A673 (cell line): Measurements from ENCODE around the gene BRWD1. TPM values are rescaled to one million over a fixed set of nuclear protein-coding genes. Genes with fewer than 3 reads are reported as not detected.
A peak's percentile ranks its signal among the peaks of the same experiment; 100 is the strongest.

ENCODE experiments used
- Bru-seq: library from RNA; stranded (reverse); fragments of 400-500 nt; gene quantifications from one replicate; lab custom pipeline; 2021; lab: Mats Ljungman, UMichigan
- BruChase-seq, 2 experiments: library from RNA; stranded (reverse); fragments of 400-500 nt; gene quantifications; one replicate each; lab custom pipeline; 2021; lab: Mats Ljungman, UMichigan
- BruUV-seq: library from RNA; stranded (reverse); fragments of 400-500 nt; replicated peaks from 2 replicates; lab custom pipeline; 2021; lab: Mats Ljungman, UMichigan
- CTCF ChIA-PET: fragments of 300-600 bp; sonication (Branson Sonifier 250); formaldehyde crosslinking; loops from one replicate; lab custom pipeline; 2022; ENCODE audit warnings: antibody characterized with exemption; lab: Charles Lee
- POLR2A ChIA-PET: fragments of 300-600 bp; sonication (Branson Sonifier 250); formaldehyde crosslinking; loops from one replicate; lab custom pipeline; 2022; ENCODE audit warnings: antibody characterized with exemption; ENCODE audit not compliant: low non-redundant PET; lab: Charles Lee
- DNase-seq: peaks from one replicate; pipeline ENCODE4 v3.0.0-alpha.2; 2015; ENCODE audit warnings: low spot score
- H3K27ac ChIP-seq: fragments of 200-600 bp; sonication (generic); 2 replicates; pipeline ENCODE4 v1.5.1; 2016; ENCODE audit warnings: mixed run types, low read depth, mild to moderate bottlenecking, mixed read lengths, antibody characterized with exemption, low read length; ENCODE audit not compliant: poor library complexity, severe bottlenecking
- H3K27me3 ChIP-seq: fragments of 200-600 bp; sonication (generic); replicated peaks from 2 replicates; pipeline ENCODE4 v1.6.1; 2017; ENCODE audit warnings: mixed run types, low read depth, mild to moderate bottlenecking, mixed read lengths, antibody characterized with exemption, low read length; ENCODE audit not compliant: insufficient read depth, poor library complexity
- H3K36me3 ChIP-seq: fragments of 200-600 bp; sonication (generic); 2 replicates; pipeline ENCODE4 v1.6.1; 2016; ENCODE audit warnings: mixed run types, mild to moderate bottlenecking, mixed read lengths, antibody characterized with exemption, low read length; ENCODE audit not compliant: insufficient read depth, poor library complexity, severe bottlenecking
- H3K4me1 ChIP-seq: fragments of 200-600 bp; sonication (generic); 2 replicates; pipeline ENCODE4 v1.6.1; 2017; ENCODE audit warnings: mixed run types, mild to moderate bottlenecking, mixed read lengths, antibody characterized with exemption, low read length; ENCODE audit not compliant: insufficient read depth, poor library complexity, severe bottlenecking
- H3K4me3 ChIP-seq: fragments of 200-600 bp; sonication (generic); 2 replicates; pipeline ENCODE4 v1.5.1; 2016; ENCODE audit warnings: low read depth, mixed run types, mild to moderate bottlenecking, mixed read lengths, low read length; ENCODE audit not compliant: poor library complexity, severe bottlenecking
- H3K9me3 ChIP-seq: fragments of 200-600 bp; sonication (generic); 2 replicates; pipeline ENCODE4 v1.6.1; 2016; ENCODE audit warnings: mixed run types, low read depth, mild to moderate bottlenecking, mixed read lengths, antibody characterized with exemption, low read length; ENCODE audit not compliant: poor library complexity, severe bottlenecking
- EZH2 ChIP-seq: fragments of 200-600 bp; sonication (generic); IDR thresholded peaks from 2 replicates; pipeline ENCODE4 v1.6.1; 2017; ENCODE audit warnings: borderline replicate concordance, low read depth, mild to moderate bottlenecking, mixed read lengths, antibody characterized with exemption, low read length; ENCODE audit not compliant: poor library complexity, severe bottlenecking
- intact Hi-C: fragments of 100-400 bp; cut with micrococcal nuclease; formaldehyde crosslinking; loops from one replicate; pipeline ENCODE4 v1.10.0; 2022; ENCODE audit not compliant: unreplicated experiment
- long read RNA-seq: library from polyadenylated mRNA; stranded (forward); transcript quantifications from one replicate; pipeline ENCODE4 v2.0.0, GENCODE V29; 2022
- total RNA-seq: library from RNA; stranded (reverse); gene quantifications from 2 replicates; pipeline ENCODE4 v1.2.3, GENCODE V29; 2021
- TF ChIP-seq, protein P1 (sequence below): fragments of 300-800, 200-600 bp; sonication (generic); conservative IDR thresholded peaks from 2 replicates; pipeline ENCODE4 v1.5.1; 2017; ENCODE audit warnings: low read depth, mild to moderate bottlenecking, antibody characterized with exemption, low read length, moderate library complexity, mixed read lengths

The BRWD1 gene
- total RNA-seq, result 27.6 and 36.2 TPM in 2 replicates
- Bru-seq, nascent RNA, result percentile 89 among the genes with signal in this experiment
- percentile 92 among the genes with signal in this experiment for BruChase-seq, experiment 1, labeled RNA remaining after a 2-hour chase
- percentile 76 among the genes with signal in this experiment for BruChase-seq, experiment 2, labeled RNA remaining after a 6-hour chase
- long read RNA-seq, full-length matches to known transcripts, result 35 of 53 reads
- long read RNA-seq, partial matches to known transcripts, result 10 of 53 reads
- long read RNA-seq, other reads (novel, unspliced or antisense), result 8 of 53 reads

DNA sequence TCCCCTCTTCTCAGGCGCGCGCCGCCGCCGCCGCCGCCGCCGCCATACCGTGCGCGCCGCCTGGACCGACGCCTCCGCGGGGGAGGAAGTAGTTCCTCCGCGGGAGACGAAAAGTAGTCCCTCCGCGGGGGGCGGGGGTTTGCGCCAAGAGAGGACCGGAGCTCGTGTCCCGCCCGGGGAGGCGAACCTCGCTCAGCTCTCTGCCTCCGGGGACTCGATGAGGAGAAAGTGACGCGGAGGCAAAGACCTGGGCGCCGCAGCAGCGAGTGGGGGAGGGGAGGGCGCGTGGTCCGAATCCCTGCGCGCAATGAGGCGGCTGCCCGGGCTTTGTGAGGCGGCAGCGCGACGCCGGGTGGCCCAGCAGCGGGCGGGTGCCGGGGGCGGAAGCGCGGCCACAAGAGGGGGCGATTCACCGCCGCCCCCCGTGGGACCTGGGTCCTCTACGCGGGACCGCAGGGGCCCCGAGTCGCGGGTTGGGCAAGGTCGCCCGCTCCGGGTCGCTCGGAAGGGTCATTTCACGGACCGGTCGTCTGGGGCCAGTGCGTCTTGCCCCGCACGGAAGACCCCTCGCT is at the start of gene BRWD1:
Gene BRWD1, minus strand, starts transcription at position 62 of the 572 bp plus-strand sequence. CDS start 141 bp downstream, outside the sequence.
- H3K9me3 ChIP-seq, result no peaks in the 10 kb centered on the region
- BruUV-seq, result no TSS peak
- peaks cover 15% of the 10 kb centered on the region for H3K36me3 ChIP-seq
- POLR2A ChIA-PET, result no interaction called here
- peaks cover 15% of the 10 kb centered on the region for H3K4me1 ChIP-seq
- CTCF ChIA-PET, result no interaction called here
- no peaks in the 10 kb centered on the region for H3K27me3 ChIP-seq
- peak within 1 kb of the TSS; percentile 70 for H3K4me3 ChIP-seq
- DNase-seq, result peak; percentile 91
- peak within 1 kb of the TSS; percentile 99 for H3K27ac ChIP-seq
- intact Hi-C loops, result loop anchor here (1.0 to 2.0 kb wide), 2 partner anchors 35 to 75 kb away; no protein-coding TSS in a partner anchor
- TF ChIP-seq, protein P1, sequence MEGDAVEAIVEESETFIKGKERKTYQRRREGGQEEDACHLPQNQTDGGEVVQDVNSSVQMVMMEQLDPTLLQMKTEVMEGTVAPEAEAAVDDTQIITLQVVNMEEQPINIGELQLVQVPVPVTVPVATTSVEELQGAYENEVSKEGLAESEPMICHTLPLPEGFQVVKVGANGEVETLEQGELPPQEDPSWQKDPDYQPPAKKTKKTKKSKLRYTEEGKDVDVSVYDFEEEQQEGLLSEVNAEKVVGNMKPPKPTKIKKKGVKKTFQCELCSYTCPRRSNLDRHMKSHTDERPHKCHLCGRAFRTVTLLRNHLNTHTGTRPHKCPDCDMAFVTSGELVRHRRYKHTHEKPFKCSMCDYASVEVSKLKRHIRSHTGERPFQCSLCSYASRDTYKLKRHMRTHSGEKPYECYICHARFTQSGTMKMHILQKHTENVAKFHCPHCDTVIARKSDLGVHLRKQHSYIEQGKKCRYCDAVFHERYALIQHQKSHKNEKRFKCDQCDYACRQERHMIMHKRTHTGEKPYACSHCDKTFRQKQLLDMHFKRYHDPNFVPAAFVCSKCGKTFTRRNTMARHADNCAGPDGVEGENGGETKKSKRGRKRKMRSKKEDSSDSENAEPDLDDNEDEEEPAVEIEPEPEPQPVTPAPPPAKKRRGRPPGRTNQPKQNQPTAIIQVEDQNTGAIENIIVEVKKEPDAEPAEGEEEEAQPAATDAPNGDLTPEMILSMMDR, result peak; percentile 26; the same call in 1 of the 2 replicates
- no peak for TF ChIP-seq EZH2

DNA sequence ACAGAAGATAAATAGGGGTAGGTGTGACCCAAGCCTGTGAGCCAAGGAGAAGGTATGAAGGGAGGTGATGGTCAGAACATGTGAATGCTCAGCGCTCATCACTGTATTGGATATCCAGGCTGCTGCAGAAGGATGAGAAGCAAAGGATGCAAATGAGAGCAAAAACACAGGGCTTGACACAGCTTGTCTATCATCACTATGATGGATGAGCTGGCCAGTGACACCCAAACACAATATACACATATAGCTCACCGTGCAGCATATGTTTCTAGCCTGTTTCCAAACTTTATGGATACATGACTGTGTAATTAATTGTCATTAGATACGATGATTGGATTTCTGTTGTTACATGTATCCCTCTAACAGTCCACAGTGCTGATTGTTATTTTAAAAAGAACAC is 49.3 kb upstream of the BRWD1 start:
- BruUV-seq, result no TSS peak
- POLR2A ChIA-PET, result no interaction called here
- H3K9me3 ChIP-seq, result no peaks in the 10 kb centered on the region
- TF ChIP-seq, protein P1, result no peak
- no peak for TF ChIP-seq EZH2
- CTCF ChIA-PET, result no interaction called here
- no peaks in the 10 kb centered on the region for H3K4me1 ChIP-seq
- intact Hi-C loops, result no loop called here
- H3K27ac ChIP-seq, result no peak overlapping the region
- H3K36me3 ChIP-seq, result no peaks in the 10 kb centered on the region
- no peaks in the 10 kb centered on the region for H3K27me3 ChIP-seq
- DNase-seq, result no peak
- H3K4me3 ChIP-seq, result no peak overlapping the region

- POLR2A ChIA-PET, result no interaction called here
- Histone ChIP-seq H3K9me3 (no peaks in the 10 kb centered on the region), H3K4me1 (no peaks in the 10 kb centered on the region), H3K4me3 (no peak overlapping the region), H3K27me3 (no peaks in the 10 kb centered on the region), H3K36me3 (no peaks in the 10 kb centered on the region), H3K27ac (no peak overlapping the region)
- TF ChIP-seq EZH2, result no peak
- TF ChIP-seq, protein P1, result no peak
- DNase-seq, result no peak
- CTCF ChIA-PET, result no interaction called here
- BruUV-seq, result no TSS peak
- intact Hi-C loops, result no loop called here
These were observed 46.0 kb upstream of the BRWD1 start for GRCh38 chr21:39359382-39359781.
